Panc1 (cell line): ENCODE measurements around the gene THEM4. TPM values are rescaled to one million over a fixed set of nuclear protein-coding genes. Genes with fewer than 3 reads are reported as not detected.

Experiments used
- ATAC-seq: fragments of 200-7000 bp; cut with Tn5 transposase; 2 replicates; pipeline ENCODE4 v1.9.1; 2020; ENCODE audit warnings: mild to moderate bottlenecking, moderate library complexity
- BruUV-seq: library from RNA; stranded (reverse); fragments of 400-500 nt; replicated peaks from 2 replicates; lab custom pipeline; 2021; lab: Mats Ljungman, UMichigan
- CTCF ChIA-PET: fragments of 300-600 bp; sonication (Branson Sonifier 250); formaldehyde crosslinking; loops from one replicate; lab custom pipeline; 2022; ENCODE audit warnings: antibody characterized with exemption; lab: Charles Lee
- POLR2A ChIA-PET: fragments of 300-600 bp; sonication (Branson Sonifier 250); formaldehyde crosslinking; loops from one replicate; lab custom pipeline; 2022; ENCODE audit warnings: antibody characterized with exemption; lab: Charles Lee
- DNase-seq: peaks from one replicate; pipeline ENCODE4 v3.0.0-alpha.2; 2010; ENCODE audit warnings: low read depth, low spot score
- H3K27ac ChIP-seq: 2 replicates; pipeline ENCODE4 v1.5.1; 2011; ENCODE audit warnings: mild to moderate bottlenecking, low read length, inconsistent platforms
- H3K27me3 ChIP-seq: fragments of 200-500 bp; sonication (Bioruptor generic); 2 replicates; pipeline ENCODE4 v1.6.0; 2014; ENCODE audit warnings: low read length, inconsistent platforms; ENCODE audit not compliant: control insufficient read depth, insufficient read depth
- H3K36me3 ChIP-seq: fragments of 200-500 bp; sonication (Bioruptor generic); 2 replicates; pipeline ENCODE4 v1.5.1; 2014; ENCODE audit warnings: inconsistent platforms, mild to moderate bottlenecking, low read length, moderate library complexity; ENCODE audit not compliant: control insufficient read depth, insufficient read depth
- H3K4me1 ChIP-seq: 2 replicates; pipeline ENCODE4 v1.5.1; 2011; ENCODE audit warnings: inconsistent platforms, mild to moderate bottlenecking, low read length, moderate library complexity; ENCODE audit not compliant: control insufficient read depth, insufficient read depth
- H3K4me3 ChIP-seq, 2 experiments: 2 replicates each; pipeline ENCODE4 v1.5.1; 2011 to 2012; ENCODE audit warnings: low read depth in 2 of 2, low read length in 2 of 2, mild to moderate bottlenecking in 2 of 2, inconsistent platforms in 1 of 2, moderate library complexity in 1 of 2
- H3K9me3 ChIP-seq: fragments of 200-500 bp; sonication (Bioruptor generic); 2 replicates; pipeline ENCODE4 v1.5.1; 2014; ENCODE audit warnings: low read depth, mild to moderate bottlenecking, inconsistent platforms, low read length, moderate library complexity; ENCODE audit not compliant: control insufficient read depth, insufficient read depth
- POLR2AphosphoS5 ChIP-seq: IDR thresholded peaks from 2 replicates; pipeline ENCODE4 v1.6.1; 2012; ENCODE audit warnings: mild to moderate bottlenecking, low read depth, low read length, moderate library complexity
- SIN3A ChIP-seq: IDR thresholded peaks from 2 replicates; pipeline ENCODE4 v1.6.1; 2012; ENCODE audit warnings: low read depth, mild to moderate bottlenecking, low read length, moderate library complexity, borderline replicate concordance; ENCODE audit not compliant: insufficient read depth
- TCF7L2 ChIP-seq: IDR thresholded peaks from 2 replicates; pipeline ENCODE4 v1.6.1; 2011; ENCODE audit warnings: mild to moderate bottlenecking, low read depth, low read length, inconsistent platforms
- in situ Hi-C: cut with HindIII; loops from 2 replicates; pipeline ENCODE4 v1.10.0; 2016; ENCODE audit warnings: low sequenced_read_pairs, low pct_unique_long_range_greater_than_20kb
- intact Hi-C: fragments of 100-400 bp; cut with micrococcal nuclease; formaldehyde crosslinking; loops from one replicate; pipeline ENCODE4 v1.10.0; 2022; ENCODE audit not compliant: unreplicated experiment
- total RNA-seq: library from RNA; stranded (reverse); gene quantifications from one replicate; pipeline ENCODE4 v1.2.1, GENCODE V29; 2021; ENCODE audit not compliant: unreplicated experiment
- TF ChIP-seq, protein P1 (sequence below): fragments of 450-650 bp; IDR thresholded peaks from 2 replicates; pipeline ENCODE4 v1.5.1; 2017; ENCODE audit warnings: mild to moderate bottlenecking
- TF ChIP-seq, protein P2 (sequence below), 2 experiments: IDR thresholded peaks; 2 replicates each; pipeline ENCODE4 v1.6.1; 2011 to 2012; ENCODE audit warnings: low read depth in 2 of 2, control low read depth in 1 of 2, low read length in 1 of 2, mild to moderate bottlenecking in 1 of 2, moderate library complexity in 1 of 2; ENCODE audit not compliant: insufficient read depth in 1 of 2

The THEM4 gene
- total RNA-seq, 1 experiment from 2014 or later: 21.8 TPM

DNA sequence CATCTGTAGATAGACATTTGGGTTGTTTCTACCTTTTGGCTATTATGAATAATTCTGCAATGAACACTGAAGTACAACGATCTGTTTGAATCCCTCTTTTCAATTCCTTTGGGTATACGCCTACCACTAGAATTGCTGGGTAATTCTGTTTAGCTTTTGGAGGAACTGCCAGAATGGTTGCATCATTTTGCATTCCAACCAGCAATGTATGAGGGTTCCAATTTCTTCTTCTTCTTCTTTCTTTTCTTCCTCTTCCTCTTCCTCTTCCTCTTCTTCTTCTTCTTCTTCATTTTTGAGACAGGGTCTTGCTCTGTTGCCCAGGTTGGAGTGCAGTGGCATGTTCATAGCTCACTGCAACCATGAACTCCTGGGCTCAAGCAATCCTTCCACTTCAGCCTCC, 42.0 kb downstream of the THEM4 start:
- ChIA-PET POLR2A (no interaction called here), CTCF (no interaction called here)
- no peak for TF ChIP-seq TCF7L2
- TF ChIP-seq, protein P1, sequence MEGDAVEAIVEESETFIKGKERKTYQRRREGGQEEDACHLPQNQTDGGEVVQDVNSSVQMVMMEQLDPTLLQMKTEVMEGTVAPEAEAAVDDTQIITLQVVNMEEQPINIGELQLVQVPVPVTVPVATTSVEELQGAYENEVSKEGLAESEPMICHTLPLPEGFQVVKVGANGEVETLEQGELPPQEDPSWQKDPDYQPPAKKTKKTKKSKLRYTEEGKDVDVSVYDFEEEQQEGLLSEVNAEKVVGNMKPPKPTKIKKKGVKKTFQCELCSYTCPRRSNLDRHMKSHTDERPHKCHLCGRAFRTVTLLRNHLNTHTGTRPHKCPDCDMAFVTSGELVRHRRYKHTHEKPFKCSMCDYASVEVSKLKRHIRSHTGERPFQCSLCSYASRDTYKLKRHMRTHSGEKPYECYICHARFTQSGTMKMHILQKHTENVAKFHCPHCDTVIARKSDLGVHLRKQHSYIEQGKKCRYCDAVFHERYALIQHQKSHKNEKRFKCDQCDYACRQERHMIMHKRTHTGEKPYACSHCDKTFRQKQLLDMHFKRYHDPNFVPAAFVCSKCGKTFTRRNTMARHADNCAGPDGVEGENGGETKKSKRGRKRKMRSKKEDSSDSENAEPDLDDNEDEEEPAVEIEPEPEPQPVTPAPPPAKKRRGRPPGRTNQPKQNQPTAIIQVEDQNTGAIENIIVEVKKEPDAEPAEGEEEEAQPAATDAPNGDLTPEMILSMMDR: no peak
- TF ChIP-seq, protein P2, sequence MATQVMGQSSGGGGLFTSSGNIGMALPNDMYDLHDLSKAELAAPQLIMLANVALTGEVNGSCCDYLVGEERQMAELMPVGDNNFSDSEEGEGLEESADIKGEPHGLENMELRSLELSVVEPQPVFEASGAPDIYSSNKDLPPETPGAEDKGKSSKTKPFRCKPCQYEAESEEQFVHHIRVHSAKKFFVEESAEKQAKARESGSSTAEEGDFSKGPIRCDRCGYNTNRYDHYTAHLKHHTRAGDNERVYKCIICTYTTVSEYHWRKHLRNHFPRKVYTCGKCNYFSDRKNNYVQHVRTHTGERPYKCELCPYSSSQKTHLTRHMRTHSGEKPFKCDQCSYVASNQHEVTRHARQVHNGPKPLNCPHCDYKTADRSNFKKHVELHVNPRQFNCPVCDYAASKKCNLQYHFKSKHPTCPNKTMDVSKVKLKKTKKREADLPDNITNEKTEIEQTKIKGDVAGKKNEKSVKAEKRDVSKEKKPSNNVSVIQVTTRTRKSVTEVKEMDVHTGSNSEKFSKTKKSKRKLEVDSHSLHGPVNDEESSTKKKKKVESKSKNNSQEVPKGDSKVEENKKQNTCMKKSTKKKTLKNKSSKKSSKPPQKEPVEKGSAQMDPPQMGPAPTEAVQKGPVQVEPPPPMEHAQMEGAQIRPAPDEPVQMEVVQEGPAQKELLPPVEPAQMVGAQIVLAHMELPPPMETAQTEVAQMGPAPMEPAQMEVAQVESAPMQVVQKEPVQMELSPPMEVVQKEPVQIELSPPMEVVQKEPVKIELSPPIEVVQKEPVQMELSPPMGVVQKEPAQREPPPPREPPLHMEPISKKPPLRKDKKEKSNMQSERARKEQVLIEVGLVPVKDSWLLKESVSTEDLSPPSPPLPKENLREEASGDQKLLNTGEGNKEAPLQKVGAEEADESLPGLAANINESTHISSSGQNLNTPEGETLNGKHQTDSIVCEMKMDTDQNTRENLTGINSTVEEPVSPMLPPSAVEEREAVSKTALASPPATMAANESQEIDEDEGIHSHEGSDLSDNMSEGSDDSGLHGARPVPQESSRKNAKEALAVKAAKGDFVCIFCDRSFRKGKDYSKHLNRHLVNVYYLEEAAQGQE (IDR thresholded peaks at IDR 0.05; ENCODE audit: insufficient read depth in 1 of 2, low read depth in 2 of 2, low read length in 1 of 2): no peak
- TF ChIP-seq SIN3A: no peak
- TF ChIP-seq POLR2AphosphoS5: no peak
- Histone ChIP-seq H3K9me3 (no peaks in the 10 kb centered on the region), H3K4me3 (no peak overlapping the region), H3K4me1 (no peaks in the 10 kb centered on the region), H3K36me3 (no peaks in the 10 kb centered on the region), H3K27ac (no peak overlapping the region), H3K27me3 (no peaks in the 10 kb centered on the region)
- BruUV-seq: no TSS peak
- intact Hi-C loops (no loop called here), in situ Hi-C loops (no loop called here)
- DNase-seq (no peak), ATAC-seq (no peak)

DNA sequence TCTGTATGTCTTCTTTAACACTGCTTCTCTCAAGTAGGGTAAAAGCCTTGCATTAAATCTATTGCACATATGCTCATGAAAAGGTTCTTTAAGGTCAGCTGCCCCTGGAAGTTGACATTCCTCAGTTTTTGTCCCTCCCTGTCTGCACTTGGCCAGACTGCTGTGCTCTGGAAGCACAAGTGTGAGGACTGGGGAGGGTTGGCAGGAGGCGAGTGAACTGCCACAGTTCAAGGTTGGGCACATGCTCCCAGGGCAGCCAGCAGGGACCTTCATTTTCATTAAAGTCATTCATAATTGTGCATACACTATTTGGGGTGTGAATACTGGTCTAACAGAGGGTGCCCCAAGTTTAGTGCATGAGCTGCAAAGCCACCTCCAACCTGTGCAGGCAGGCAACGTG, 44.9 kb downstream of the THEM4 start:
- no peak overlapping the region for H3K27ac ChIP-seq
- H3K27me3 ChIP-seq: no peaks in the 10 kb centered on the region
- in situ Hi-C loops (no loop called here), intact Hi-C loops (no loop called here)
- no peaks in the 10 kb centered on the region for H3K36me3 ChIP-seq
- TF ChIP-seq, protein P2 (IDR thresholded peaks at IDR 0.05; ENCODE audit: insufficient read depth in 1 of 2, low read depth in 2 of 2, low read length in 1 of 2): no peak
- TF ChIP-seq TCF7L2: no peak
- no peak for TF ChIP-seq POLR2AphosphoS5
- no peak for TF ChIP-seq SIN3A
- TF ChIP-seq, protein P1: no peak
- no TSS peak for BruUV-seq
- ATAC-seq (peak; percentile 27; the same call in 1 of the 2 replicates), DNase-seq (no peak)
- ChIA-PET CTCF (interaction anchor here (0.6 kb wide), 1 partner anchor 29 kb away, joined by 3 read pairs; no protein-coding TSS in a partner anchor), POLR2A (no interaction called here)
- H3K4me1 ChIP-seq: no peaks in the 10 kb centered on the region
- H3K9me3 ChIP-seq: no peaks in the 10 kb centered on the region
- no peak overlapping the region for H3K4me3 ChIP-seq
